ENCODE data around the gene FAM83E. TPM values are rescaled to one million over a fixed set of nuclear protein-coding genes. Genes with fewer than 3 reads are reported as not detected.

Gene FAM83E
- total RNA-seq, 2 experiments from 2014 or later = 3.8 to 4.7 TPM

DNA sequence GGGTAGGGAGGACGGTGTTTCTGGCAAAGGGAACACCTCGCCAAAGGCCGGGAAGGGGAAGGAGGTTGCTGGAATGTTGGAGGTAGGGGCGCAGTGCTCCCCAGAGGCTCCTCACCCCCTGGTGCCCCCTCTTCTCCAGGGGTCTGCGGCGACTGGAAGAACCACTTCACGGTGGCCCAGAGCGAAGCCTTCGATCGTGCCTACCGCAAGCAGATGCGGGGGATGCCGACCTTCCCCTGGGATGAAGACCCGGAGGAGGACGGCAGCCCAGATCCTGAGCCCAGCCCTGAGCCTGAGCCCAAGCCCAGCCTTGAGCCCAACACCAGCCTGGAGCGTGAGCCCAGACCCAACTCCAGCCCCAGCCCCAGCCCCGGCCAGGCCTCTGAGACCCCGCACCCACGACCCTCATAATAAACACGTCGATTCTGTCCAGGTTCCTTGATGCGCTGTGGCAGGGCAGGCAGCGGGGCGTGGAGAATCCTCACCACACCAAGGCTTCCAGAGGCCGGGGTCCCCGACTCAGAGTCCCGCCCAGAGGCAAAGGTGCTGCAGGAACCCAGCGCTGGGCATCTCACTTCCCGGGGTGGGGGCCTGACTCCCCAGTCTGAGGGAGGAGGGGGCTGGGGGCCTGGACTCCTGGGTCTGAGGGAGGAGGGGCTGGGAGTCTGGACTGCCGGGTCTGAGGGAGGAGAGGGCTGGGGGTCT lies 15.7 kb downstream of the FAM83E start:
- Mint-ChIP-seq H3K27me3 (no peaks in the 10 kb centered on the region), H3K4me3 (no peak overlapping the region), H3K36me3 (ENCODE audit: low read depth) (no peaks in the 10 kb centered on the region), H3K4me1 (ENCODE audit: low read depth) (no peaks in the 10 kb centered on the region), H3K27ac (no peak overlapping the region), H3K9me3 (no peaks in the 10 kb centered on the region)
- POLR2A ChIA-PET = interaction anchor here (1.3 kb wide), 1 partner anchor 16 kb away, joined by 5 read pairs; the partner anchor contains the start of gene FAM83E
- no peak for DNase-seq
- intact Hi-C loops (cut with micrococcal nuclease) = no loop called here
- CTCF ChIA-PET = interaction anchor here (0.8 kb wide), 1 partner anchor 10 kb away, joined by 4 read pairs; no protein-coding TSS in a partner anchor
- ATAC-seq = no peak
- TF ChIP-seq, protein P1, sequence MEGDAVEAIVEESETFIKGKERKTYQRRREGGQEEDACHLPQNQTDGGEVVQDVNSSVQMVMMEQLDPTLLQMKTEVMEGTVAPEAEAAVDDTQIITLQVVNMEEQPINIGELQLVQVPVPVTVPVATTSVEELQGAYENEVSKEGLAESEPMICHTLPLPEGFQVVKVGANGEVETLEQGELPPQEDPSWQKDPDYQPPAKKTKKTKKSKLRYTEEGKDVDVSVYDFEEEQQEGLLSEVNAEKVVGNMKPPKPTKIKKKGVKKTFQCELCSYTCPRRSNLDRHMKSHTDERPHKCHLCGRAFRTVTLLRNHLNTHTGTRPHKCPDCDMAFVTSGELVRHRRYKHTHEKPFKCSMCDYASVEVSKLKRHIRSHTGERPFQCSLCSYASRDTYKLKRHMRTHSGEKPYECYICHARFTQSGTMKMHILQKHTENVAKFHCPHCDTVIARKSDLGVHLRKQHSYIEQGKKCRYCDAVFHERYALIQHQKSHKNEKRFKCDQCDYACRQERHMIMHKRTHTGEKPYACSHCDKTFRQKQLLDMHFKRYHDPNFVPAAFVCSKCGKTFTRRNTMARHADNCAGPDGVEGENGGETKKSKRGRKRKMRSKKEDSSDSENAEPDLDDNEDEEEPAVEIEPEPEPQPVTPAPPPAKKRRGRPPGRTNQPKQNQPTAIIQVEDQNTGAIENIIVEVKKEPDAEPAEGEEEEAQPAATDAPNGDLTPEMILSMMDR (IDR thresholded peaks at IDR 0.05) = no peak

DNA sequence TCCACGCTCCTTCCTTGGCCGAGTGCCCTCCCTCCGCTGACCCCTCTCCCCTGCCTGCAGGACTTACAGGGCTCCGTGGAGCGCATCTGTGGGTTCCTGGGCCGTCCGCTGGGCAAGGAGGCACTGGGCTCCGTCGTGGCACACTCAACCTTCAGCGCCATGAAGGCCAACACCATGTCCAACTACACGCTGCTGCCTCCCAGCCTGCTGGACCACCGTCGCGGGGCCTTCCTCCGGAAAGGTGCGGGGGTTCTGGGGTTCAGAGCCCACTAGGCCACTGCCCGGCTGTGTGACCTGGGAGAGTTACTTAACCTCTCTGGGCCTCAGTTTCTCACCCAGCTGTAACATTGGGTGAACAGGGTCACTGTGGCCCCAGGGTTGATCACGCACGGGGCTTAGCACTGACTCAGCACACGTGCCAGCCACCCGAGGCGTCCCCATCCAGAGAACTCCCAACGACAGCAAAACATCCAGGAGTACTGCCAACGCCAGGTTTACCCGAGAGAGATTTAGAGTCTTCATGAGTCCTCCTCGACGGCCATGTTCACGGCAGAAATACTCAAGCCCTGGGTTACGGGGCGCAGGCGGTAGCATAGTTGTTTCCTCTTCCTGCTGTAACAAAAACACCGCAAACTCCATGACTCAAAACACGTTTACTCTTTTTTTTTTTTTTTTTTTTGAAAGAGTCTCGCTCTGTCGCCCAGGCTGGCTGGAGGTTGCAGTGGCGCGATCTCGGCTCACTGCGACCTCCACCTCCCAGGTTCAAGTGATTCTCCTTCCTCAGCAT lies 18.0 kb downstream of the FAM83E start:
- ATAC-seq (peak; percentile 79), DNase-seq (peak; percentile 70)
- no peaks in the 10 kb centered on the region for H3K36me3 Mint-ChIP-seq (ENCODE audit: low read depth)
- POLR2A ChIA-PET = interaction anchor here (1.1 kb wide), 1 partner anchor 20 kb away, joined by 4 read pairs; no protein-coding TSS in a partner anchor
- H3K27me3 Mint-ChIP-seq = no peaks in the 10 kb centered on the region
- TF ChIP-seq, protein P1 (IDR thresholded peaks at IDR 0.05) = no peak
- H3K9me3 Mint-ChIP-seq = no peaks in the 10 kb centered on the region
- peak overlapping the region; percentile 87 for H3K27ac Mint-ChIP-seq
- CTCF ChIA-PET = interaction anchor here (3.4 kb wide), 1 partner anchor 12 kb away, joined by 13 read pairs; no protein-coding TSS in a partner anchor
- H3K4me1 Mint-ChIP-seq (ENCODE audit: low read depth) = no peaks in the 10 kb centered on the region
- peak overlapping the region; percentile 71 for H3K4me3 Mint-ChIP-seq
- intact Hi-C loops (cut with micrococcal nuclease) = no loop called here

DNA sequence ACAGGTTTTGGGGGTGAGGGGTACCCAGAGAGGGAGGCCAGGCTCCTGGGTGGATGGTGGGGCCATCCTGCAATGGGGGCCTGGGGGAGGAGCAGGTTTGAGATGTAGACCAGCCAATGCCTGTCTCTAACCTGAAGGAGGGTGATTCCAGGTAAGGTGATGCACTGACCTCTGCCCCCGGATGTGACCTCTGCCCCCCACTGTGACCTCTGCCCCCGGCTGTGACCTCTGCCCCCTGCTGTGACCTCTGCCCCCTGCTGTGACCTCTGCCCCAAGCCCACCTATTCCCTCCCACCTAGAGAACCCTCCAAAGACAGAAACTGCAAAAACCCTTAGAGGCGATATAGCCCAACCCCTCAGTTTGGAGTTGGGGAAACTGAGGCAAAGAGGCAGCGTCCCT lies 18.6 kb downstream of the FAM83E start:
- no peaks in the 10 kb centered on the region for H3K9me3 Mint-ChIP-seq
- peak overlapping the region; percentile 71 for H3K4me3 Mint-ChIP-seq
- ChIA-PET POLR2A (no interaction called here), CTCF (interaction anchor here (3.4 kb wide), 1 partner anchor 12 kb away, joined by 13 read pairs; no protein-coding TSS in a partner anchor)
- intact Hi-C loops (cut with micrococcal nuclease) = no loop called here
- no peaks in the 10 kb centered on the region for H3K36me3 Mint-ChIP-seq (ENCODE audit: low read depth)
- H3K27me3 Mint-ChIP-seq = no peaks in the 10 kb centered on the region
- TF ChIP-seq, protein P1 (IDR thresholded peaks at IDR 0.05) = no peak
- peak overlapping the region; percentile 87 for H3K27ac Mint-ChIP-seq
- no peaks in the 10 kb centered on the region for H3K4me1 Mint-ChIP-seq (ENCODE audit: low read depth)
- ATAC-seq (no peak), DNase-seq (no peak)

DNA sequence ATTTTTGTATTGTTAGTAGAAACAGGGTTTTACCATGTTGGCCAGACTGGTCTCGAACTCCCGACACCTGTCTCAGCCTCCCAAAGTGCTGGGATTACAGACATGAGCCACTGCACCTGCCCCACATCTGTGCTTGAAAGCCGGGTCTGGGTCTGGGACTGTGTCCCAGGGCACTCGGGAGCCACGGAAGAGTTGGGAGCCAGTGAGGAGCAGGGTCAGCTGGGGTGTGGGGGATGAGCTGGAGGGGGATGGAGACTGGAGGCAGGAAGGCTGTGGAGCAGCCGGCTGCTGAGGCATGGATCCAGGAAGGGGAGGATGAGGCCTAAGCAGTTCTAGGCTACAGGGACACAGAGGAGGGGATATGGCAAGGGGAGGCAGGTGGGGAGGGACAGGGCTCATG lies 19.0 kb downstream of the FAM83E start:
- no peaks in the 10 kb centered on the region for H3K4me1 Mint-ChIP-seq (ENCODE audit: low read depth)
- H3K27me3 Mint-ChIP-seq = no peaks in the 10 kb centered on the region
- intact Hi-C loops (cut with micrococcal nuclease) = no loop called here
- CTCF ChIA-PET = interaction anchor here (1.1 to 3.4 kb wide), 4 partner anchors 12 to 106 kb away, joined by 3 to 13 read pairs (median 10); no protein-coding TSS in a partner anchor
- H3K27ac Mint-ChIP-seq = peak overlapping the region; percentile 26
- no peaks in the 10 kb centered on the region for H3K36me3 Mint-ChIP-seq (ENCODE audit: low read depth)
- POLR2A ChIA-PET = interaction anchor here (2.4 kb wide), 1 partner anchor 21 kb away, joined by 11 read pairs; no protein-coding TSS in a partner anchor
- peak overlapping the region; percentile 71 for H3K4me3 Mint-ChIP-seq
- DNase-seq (no peak), ATAC-seq (no peak)
- TF ChIP-seq, protein P1 (IDR thresholded peaks at IDR 0.05) = no peak
- no peaks in the 10 kb centered on the region for H3K9me3 Mint-ChIP-seq

Measured in activated CD8-positive, alpha-beta T cell treated with anti-CD3 and anti-CD28 coated beads for 36 hours (primary cell).